ENCODE results near the gene NFIB. TPM values are rescaled to one million over a fixed set of nuclear protein-coding genes. Genes with fewer than 3 reads are reported as not detected.

NFIB gene
- total and polyA plus RNA-seq, 10 of the 15 experiments (the other 5 are each of a cell fraction or from before 2014, with no cell fraction given): under 0.01 to 0.19 (median 0.05) TPM; not detected in 3

DNA sequence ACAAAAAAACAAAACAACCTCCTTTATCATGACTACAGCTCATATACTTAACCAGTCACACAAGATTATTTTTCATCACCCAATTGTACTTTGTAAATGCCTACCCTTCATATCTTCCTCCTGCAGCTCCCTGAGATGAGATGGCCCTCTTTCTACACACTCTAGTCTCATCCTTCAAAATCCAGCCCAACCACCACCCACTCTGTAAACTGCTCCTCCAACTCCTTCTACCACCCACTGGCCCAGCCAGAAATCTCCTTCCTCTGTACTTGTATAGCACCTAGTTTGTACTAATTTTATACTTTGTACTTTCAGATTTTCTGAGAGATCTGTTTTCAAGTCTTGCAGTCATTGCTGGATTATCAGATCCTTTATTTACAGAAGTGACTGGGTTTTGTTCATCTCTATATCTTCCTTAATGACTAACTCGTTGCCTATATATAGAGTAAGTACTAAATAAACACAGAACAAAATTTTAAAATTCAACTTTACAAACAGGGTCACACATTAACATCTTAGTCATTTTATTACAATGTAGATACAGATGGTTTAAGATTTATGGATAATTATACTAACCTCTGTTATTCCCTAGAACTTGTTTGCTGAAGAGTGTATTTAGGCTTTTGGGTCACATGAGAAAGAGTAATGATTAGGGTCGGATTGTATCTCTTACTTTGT, 155.7 kb downstream of the NFIB start:
- in situ Hi-C loops (cut with MboI) (no loop called here), intact Hi-C loops (cut with micrococcal nuclease; ENCODE audit: unreplicated experiment) (no loop called here)
- ChIA-PET CTCF (no interaction called here), POLR2A (no interaction called here), SMC1A (ENCODE audit: uncharacterized antibody, unreplicated experiment) (interaction anchor here (0.6 kb wide), 1 partner anchor 22 kb away, joined by 3 read pairs; no protein-coding TSS in a partner anchor), RAD21 (ENCODE audit: unreplicated experiment) (no interaction called here)
- Histone ChIP-seq H3K4me2 (ENCODE audit: control insufficient read depth, insufficient read depth) (no peak overlapping the region), H3K79me2 (ENCODE audit: control insufficient read depth, insufficient read depth, low read length) (no peaks in the 10 kb centered on the region), H3K27ac (ENCODE audit: control insufficient read depth, insufficient read depth) (no peak overlapping the region), H3K36me3 (ENCODE audit: control insufficient read depth in 2 of 2, insufficient read depth in 2 of 2, low read length in 1 of 2) (no peaks in the 10 kb centered on the region), H3K27me3 (replicated peaks in 1 of 2; ENCODE audit: control insufficient read depth in 2 of 2, insufficient read depth in 2 of 2, low read length in 1 of 2) (no peaks in the 10 kb centered on the region; a peak in 1 of 4 replicates), H2AFZ (ENCODE audit: control insufficient read depth, low read depth, low read length) (no peak overlapping the region), H4K20me1 (ENCODE audit: control insufficient read depth, insufficient read depth) (no peaks in the 10 kb centered on the region), H3K9ac (ENCODE audit: control insufficient read depth, insufficient read depth, low read length) (no peak overlapping the region), H3K4me1 (ENCODE audit: control insufficient read depth, insufficient read depth, low read length) (peaks cover 4% of the 10 kb centered on the region), H3K4me3 (no peak overlapping the region), H3K9me3 (replicated peaks; ENCODE audit: control insufficient read depth, insufficient read depth, low read length) (no peaks in the 10 kb centered on the region)
- WGBS (ENCODE audit: insufficient coverage, insufficient replicate concordance, low lambda C conversion rate, missing lambda C conversion rate): 2% methylated on average over 2 of the region's 2 CpGs
- FAIRE-seq (no peak), DNase-seq (ENCODE audit: low read depth, low spot score) (no peak), ATAC-seq (no peak)
- TF ChIP-seq PKNOX1 (IDR thresholded peaks at IDR 0.05): no peak
- TF ChIP-seq TCF7 (IDR thresholded peaks at IDR 0.05; ENCODE audit: borderline replicate concordance): no peak
- no peak for TF ChIP-seq RBBP5 (conservative IDR thresholded peaks at IDR 0.05)
- TF ChIP-seq ASH2L (IDR thresholded peaks at IDR 0.05; ENCODE audit: borderline replicate concordance, low read depth): no peak
- TF ChIP-seq HDAC2 (IDR thresholded peaks at IDR 0.05): no peak
- TF ChIP-seq ZBTB40 (IDR thresholded peaks at IDR 0.05; ENCODE audit: borderline replicate concordance): no peak
- TF ChIP-seq ZBED1 (IDR thresholded peaks at IDR 0.05; ENCODE audit: borderline replicate concordance): no peak
- TF ChIP-seq CEBPB (IDR thresholded peaks at IDR 0.05; ENCODE audit: borderline replicate concordance in 1 of 2, low read depth in 2 of 2, low read length in 2 of 2): no peak
- TF ChIP-seq PAX5 (IDR thresholded peaks at IDR 0.05; ENCODE audit: borderline replicate concordance, low read depth, low read length): no peak
- TF ChIP-seq NBN (IDR thresholded peaks at IDR 0.05): no peak
- TF ChIP-seq HCFC1 (IDR thresholded peaks at IDR 0.05; ENCODE audit: low read length): no peak
- no peak for TF ChIP-seq POLR2AphosphoS5 (IDR thresholded peaks at IDR 0.05; ENCODE audit: low read length)
- TF ChIP-seq FOXK2 (IDR thresholded peaks at IDR 0.05): no peak
- TF ChIP-seq MXI1 (IDR thresholded peaks at IDR 0.05; ENCODE audit: low read depth, low read length): no peak
- no TSS peak for BruUV-seq (replicated peaks)

Measured in GM12878 (cell line).